ENCODE data around the gene PTPRQ.

DNA sequence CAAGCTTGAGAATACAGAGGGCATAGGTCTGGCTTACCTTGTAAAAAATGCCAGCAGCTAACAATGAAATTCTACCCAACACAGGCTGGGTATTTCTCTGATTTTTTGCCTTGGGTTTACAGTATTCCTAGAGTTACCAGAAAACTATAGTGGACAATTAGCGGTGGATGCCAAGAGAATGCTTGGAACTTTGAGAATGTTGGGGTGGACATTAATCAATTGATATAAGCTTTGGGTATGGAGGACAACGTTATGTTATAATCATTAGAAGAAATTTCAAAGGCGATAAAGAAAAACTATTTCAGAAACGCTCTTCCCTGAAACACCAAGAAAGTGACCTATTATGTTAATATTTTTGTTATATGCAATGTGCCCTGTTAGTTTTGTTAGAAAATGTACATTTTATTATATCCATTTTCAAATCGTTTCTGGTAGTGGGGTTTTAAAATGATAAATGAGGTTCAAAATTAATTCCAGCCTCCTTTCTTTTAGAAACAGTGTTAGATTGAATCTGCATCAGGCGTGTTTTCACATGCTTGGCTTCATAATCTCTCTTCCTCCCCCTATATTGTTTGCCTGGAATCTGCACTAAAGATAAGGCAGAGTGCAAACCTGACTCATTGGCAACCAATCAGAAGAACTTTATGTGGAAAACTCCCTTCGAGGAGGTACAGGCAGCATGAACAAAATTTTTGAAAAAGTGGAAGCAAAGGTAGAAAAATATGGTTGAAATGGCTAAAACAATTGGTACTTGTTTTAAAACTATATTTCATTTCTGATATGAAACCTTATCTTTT lies 1.4 kb upstream of the PTPRQ start:
- TF ChIP-seq, protein P1, sequence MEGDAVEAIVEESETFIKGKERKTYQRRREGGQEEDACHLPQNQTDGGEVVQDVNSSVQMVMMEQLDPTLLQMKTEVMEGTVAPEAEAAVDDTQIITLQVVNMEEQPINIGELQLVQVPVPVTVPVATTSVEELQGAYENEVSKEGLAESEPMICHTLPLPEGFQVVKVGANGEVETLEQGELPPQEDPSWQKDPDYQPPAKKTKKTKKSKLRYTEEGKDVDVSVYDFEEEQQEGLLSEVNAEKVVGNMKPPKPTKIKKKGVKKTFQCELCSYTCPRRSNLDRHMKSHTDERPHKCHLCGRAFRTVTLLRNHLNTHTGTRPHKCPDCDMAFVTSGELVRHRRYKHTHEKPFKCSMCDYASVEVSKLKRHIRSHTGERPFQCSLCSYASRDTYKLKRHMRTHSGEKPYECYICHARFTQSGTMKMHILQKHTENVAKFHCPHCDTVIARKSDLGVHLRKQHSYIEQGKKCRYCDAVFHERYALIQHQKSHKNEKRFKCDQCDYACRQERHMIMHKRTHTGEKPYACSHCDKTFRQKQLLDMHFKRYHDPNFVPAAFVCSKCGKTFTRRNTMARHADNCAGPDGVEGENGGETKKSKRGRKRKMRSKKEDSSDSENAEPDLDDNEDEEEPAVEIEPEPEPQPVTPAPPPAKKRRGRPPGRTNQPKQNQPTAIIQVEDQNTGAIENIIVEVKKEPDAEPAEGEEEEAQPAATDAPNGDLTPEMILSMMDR (IDR thresholded peaks at IDR 0.05; ENCODE audit: low read depth, low read length): no peak
- no peak for TF ChIP-seq POLR2A (IDR thresholded peaks at IDR 0.05; ENCODE audit: extremely low read depth, insufficient read length)
- TF ChIP-seq, protein P2, sequence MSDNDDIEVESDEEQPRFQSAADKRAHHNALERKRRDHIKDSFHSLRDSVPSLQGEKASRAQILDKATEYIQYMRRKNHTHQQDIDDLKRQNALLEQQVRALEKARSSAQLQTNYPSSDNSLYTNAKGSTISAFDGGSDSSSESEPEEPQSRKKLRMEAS (IDR thresholded peaks at IDR 0.05; ENCODE audit: low read depth, low read length): no peak
